ENCODE measurements around the gene HLA-DOB.
"Not testable (repeated sequence)": the region's sequence is repeated elsewhere in the genome, so short reads cannot be mapped to it uniquely, and the experiment has no call there.

Gene HLA-DOB

DNA sequence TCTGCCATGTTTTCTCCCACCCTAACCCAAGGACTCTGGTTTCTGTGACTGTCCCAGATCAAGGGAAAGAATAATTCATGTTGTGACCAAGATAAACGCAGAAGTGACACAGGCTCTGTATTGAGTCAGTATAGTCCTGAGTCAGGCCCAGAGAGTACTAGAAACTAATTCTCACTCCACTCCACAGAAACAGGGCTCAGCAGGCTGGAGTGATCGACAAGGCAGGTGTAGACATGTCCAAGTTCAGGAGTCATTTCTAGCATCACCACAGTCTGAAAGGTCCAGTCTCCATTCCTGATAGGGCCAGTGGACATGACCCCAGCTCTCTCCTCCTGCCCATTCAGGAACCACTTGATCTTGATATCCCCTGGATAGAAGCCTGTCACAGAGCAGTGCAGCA lies 2.7 kb downstream of the HLA-DOB start:
- no peak for DNase-seq (ENCODE audit: low read depth in 2 of 2)

GRCh38 chr6:32809171-32809570 lies 7.6 kb downstream of the HLA-DOB start:
- DNase-seq (ENCODE audit: low read depth in 2 of 2) = no peak

GRCh38 chr6:32807020-32807580 lies 9.7 kb downstream of the HLA-DOB start:
- no peak for DNase-seq (ENCODE audit: low read depth in 2 of 2)

- not testable (repeated sequence) for DNase-seq (ENCODE audit: low read depth in 2 of 2)
Measured at GRCh38 chr6:32805404-32805803, 11.4 kb downstream of the HLA-DOB start.

DNA sequence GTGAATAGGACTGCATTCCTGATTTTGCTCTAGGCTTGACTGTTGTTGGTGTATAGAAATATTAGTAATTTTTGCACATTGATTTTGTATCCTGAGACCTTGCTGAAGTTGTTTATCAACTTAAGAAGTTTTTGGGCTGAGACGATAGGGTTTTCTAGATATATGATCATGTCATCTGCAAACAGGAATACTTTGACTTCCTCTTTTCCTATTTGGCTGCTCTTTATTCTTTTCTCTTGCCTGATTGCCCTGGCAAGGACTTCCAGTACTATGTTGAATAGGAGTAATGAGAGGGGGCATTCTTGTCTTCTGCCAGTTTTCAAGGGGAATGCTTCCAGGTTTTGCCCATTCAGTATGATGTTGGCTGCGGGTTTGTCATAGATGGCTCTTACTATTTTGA lies 13.4 kb downstream of the HLA-DOB start:
- no peak for DNase-seq (ENCODE audit: low read depth in 2 of 2)

GRCh38 chr6:32799740-32800139 lies 17.1 kb downstream of the HLA-DOB start:
- no peak for DNase-seq (ENCODE audit: low read depth in 2 of 2)

DNA sequence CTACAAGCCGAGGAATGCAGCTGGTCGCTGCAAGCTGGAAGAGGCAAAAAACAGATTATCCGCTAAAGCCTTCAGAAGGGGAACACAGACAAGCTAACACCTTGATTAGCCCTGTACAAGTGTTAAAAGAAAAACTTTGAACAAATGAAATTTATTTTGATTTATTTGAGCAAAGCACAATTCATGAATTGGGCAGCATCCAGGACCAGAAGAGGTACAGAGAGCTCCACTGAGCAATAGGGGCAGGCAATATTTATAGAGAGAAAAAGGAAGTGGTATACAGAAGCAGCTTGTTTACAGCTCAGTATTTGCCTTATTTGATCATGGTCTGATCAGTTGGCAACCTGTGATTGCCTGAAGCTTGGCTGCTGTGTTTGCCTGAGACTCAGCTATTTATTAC lies 17.6 kb downstream of the HLA-DOB start:
- no peak for DNase-seq (ENCODE audit: low read depth in 2 of 2)

- peak; percentile 67 to 80 for DNase-seq (ENCODE audit: low read depth in 2 of 2)
Measured at GRCh38 chr6:32796848-32797776, 19.7 kb downstream of the HLA-DOB start.

- no peak for DNase-seq (ENCODE audit: low read depth in 2 of 2)
Measured at GRCh38 chr6:32794510-32794909, 22.3 kb downstream of the HLA-DOB start.

GRCh38 chr6:32792901-32793435 lies 23.8 kb downstream of the HLA-DOB start:
- DNase-seq (ENCODE audit: low read depth in 2 of 2) = no peak

- no peak for DNase-seq (ENCODE audit: low read depth in 2 of 2)
Measured at GRCh38 chr6:32790306-32790705, 26.5 kb downstream of the HLA-DOB start.

- DNase-seq (ENCODE audit: low read depth in 2 of 2) = peak in 1 of 2 donors; percentile 11
Measured at GRCh38 chr6:32785781-32786533, 30.8 kb downstream of the HLA-DOB start.

DNA sequence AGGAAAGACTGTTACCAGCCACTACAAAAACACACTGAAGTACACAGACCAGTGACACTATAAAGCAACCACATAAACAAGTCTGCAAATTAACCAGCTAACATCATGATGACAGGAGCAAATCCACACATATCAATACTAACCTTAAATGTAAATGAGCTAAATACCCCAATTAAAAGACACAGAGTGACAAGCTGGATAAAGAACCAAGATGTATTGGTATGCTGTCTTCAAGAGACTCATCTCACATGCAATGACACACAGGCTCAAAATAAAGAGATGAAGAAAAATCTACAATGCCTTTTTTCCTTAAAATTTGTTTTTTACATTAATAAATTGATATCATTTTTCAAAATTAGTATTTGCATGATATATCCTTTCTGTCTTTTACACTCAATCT lies 33.9 kb downstream of the HLA-DOB start:
- not testable (repeated sequence) for DNase-seq (ENCODE audit: low read depth in 2 of 2)

GRCh38 chr6:32779036-32779435 lies 37.8 kb downstream of the HLA-DOB start:
- no peak for DNase-seq (ENCODE audit: low read depth in 2 of 2)

DNA sequence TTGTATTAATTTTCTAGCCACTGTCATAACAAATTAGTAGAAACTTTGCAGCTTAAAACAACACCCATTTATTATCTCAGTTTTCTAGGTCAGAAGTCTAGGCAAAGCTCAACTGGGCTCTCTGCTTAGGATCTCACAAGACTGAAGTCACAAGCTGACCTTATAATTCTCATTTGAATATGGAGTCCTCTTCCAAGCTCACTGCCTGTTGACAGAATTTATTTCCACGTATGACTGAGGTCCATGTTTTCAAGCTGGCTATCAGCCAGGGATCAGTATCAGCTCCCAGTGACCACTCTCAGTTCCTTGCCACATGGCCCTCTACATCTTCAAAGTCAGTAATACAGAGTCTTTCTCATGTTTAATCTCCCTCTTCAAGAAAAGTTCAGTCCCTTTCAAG lies 41.7 kb downstream of the HLA-DOB start:
- no peak for DNase-seq (ENCODE audit: low read depth in 2 of 2)

GRCh38 chr6:32774426-32774825 lies 42.4 kb downstream of the HLA-DOB start:
- no peak for DNase-seq (ENCODE audit: low read depth in 2 of 2)

DNA sequence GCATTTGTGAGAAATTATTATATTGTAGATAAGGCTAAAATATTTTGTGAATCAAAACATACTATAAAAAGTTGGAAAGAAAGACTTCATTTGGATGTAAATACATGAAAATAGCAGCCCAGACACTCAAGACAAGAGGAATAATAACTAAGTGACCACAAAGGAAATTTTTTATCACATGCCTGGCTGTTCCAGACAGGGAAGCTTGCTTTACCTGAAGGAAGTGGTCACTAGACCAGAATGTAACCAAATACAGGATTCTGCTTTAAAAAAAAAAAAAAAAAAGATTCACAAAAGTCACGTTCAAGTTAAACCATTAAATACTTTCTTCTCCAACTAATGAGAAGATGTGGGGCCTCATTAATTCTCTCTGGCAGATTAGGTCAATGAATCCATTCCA lies 44.1 kb downstream of the HLA-DOB start:
- DNase-seq (ENCODE audit: low read depth in 2 of 2) = no peak

DNA sequence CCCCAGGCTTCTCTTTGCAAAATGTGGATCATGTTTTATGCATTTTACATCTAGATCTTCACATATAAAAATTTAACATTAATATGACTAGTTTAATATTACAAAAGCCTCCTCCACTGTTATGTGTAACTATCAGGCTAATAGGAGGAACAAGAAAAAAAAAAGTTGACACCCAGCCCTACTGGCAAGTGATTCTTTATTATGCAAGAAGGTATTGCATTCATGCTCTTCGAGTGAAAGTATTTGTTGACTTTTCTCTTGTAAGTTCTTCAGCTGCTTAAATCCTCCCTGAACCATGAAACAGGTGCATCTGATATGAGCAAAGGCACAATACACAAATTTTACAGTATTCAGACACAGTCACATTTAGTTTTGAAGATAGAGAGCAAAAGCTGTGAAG lies 52.8 kb downstream of the HLA-DOB start:
- no peak for DNase-seq (ENCODE audit: low read depth in 2 of 2)

DNA sequence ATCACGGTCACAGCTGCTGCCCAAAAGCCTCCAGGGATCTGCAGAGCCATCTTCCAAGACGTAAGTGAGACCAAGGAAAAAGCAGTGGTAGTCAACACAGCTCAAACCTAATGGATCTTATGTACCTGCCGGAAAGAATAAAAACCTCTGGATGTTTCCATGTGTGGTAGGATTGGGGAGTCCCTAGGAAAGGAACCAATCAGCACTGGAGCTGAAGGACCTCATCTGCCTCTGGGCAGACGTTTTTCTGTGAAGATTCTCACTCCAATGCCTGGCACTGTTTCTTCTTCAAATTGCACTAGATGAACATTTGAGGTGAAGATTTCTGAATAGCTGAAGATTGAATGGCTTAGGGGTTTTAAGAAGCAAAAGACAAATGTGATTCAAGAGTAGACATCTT lies 53.4 kb downstream of the HLA-DOB start, which contains the start of gene HLA-DQB2:
Gene HLA-DQB2, minus strand, starts transcription at position 112 of the 400 bp plus-strand sequence. Its CDS starts 62 bp downstream, at position 50.
- DNase-seq (ENCODE audit: low read depth in 2 of 2) = no peak
